ENCODE data around the gene ZNF236. TPM values are rescaled to one million over a fixed set of nuclear protein-coding genes. Genes with fewer than 3 reads are reported as not detected.

ZNF236 gene
- total RNA-seq, 4 donors from 2014 or later: 13.4 to 38.0 (median 15.1) TPM

- Histone ChIP-seq H3K27ac (no peak overlapping the region), H3K9me3 (no peaks in the 10 kb centered on the region), H3K4me1 (no peaks in the 10 kb centered on the region), H3K36me3 (peaks cover 74% of the 10 kb centered on the region), H3K4me3 (no peak overlapping the region), H3K27me3 (no peaks in the 10 kb centered on the region)
- DNase-seq (ENCODE audit: low spot score in 2 of 2): peak in 1 of 2 donors; percentile 49
- WGBS: 88% methylated on average over 10 of the region's 18 CpGs
- TF ChIP-seq POLR2A (IDR thresholded peaks at IDR 0.05) (no peak), EP300 (IDR thresholded peaks at IDR 0.05) (no peak), POLR2AphosphoS5 (IDR thresholded peaks at IDR 0.05) (no peak), CTCF (IDR thresholded peaks at IDR 0.05) (no peak)
These were observed 113.5 kb downstream of the ZNF236 start for GRCh38 chr18:76935722-76936337.

- H3K27ac ChIP-seq: no peak overlapping the region
- peaks cover 72% of the 10 kb centered on the region for H3K36me3 ChIP-seq
These were observed 114.5 kb downstream of the ZNF236 start for GRCh38 chr18:76936877-76937276.

GRCh38 chr18:76937597-76937996, 115.2 kb downstream of the ZNF236 start:
- H3K4me3 ChIP-seq: no peak overlapping the region
- 76% methylated on average over 1 of the region's 1 CpG for WGBS
- H3K36me3 ChIP-seq: peaks cover 66% of the 10 kb centered on the region
- no peak overlapping the region for H3K27ac ChIP-seq
- no peak for DNase-seq (ENCODE audit: low spot score in 2 of 2)
- no peaks in the 10 kb centered on the region for H3K9me3 ChIP-seq
- no peak for TF ChIP-seq POLR2A (IDR thresholded peaks at IDR 0.05)
- no peak for TF ChIP-seq EP300 (IDR thresholded peaks at IDR 0.05)
- TF ChIP-seq POLR2AphosphoS5 (IDR thresholded peaks at IDR 0.05): no peak
- TF ChIP-seq CTCF (IDR thresholded peaks at IDR 0.05): no peak
- H3K27me3 ChIP-seq: no peaks in the 10 kb centered on the region
- no peaks in the 10 kb centered on the region for H3K4me1 ChIP-seq

More at GRCh38 chr18:76936877-76937276, 114.5 kb downstream of the ZNF236 start:
- TF ChIP-seq POLR2AphosphoS5 (IDR thresholded peaks at IDR 0.05) (no peak), CTCF (IDR thresholded peaks at IDR 0.05) (no peak), POLR2A (IDR thresholded peaks at IDR 0.05) (no peak), EP300 (IDR thresholded peaks at IDR 0.05) (no peak)
- H3K9me3 ChIP-seq: no peaks in the 10 kb centered on the region
- no peaks in the 10 kb centered on the region for H3K4me1 ChIP-seq
- H3K27me3 ChIP-seq: no peaks in the 10 kb centered on the region
- H3K4me3 ChIP-seq: no peak overlapping the region
- WGBS: 98% methylated on average over 11 of the region's 11 CpGs
- DNase-seq (ENCODE audit: low spot score in 2 of 2): no peak

GRCh38 chr18:76938619-76939018, 116.3 kb downstream of the ZNF236 start:
- Histone ChIP-seq H3K4me3 (no peak overlapping the region), H3K27me3 (no peaks in the 10 kb centered on the region), H3K4me1 (no peaks in the 10 kb centered on the region), H3K9me3 (no peaks in the 10 kb centered on the region), H3K36me3 (peaks cover 59% of the 10 kb centered on the region), H3K27ac (no peak overlapping the region)
- no peak for TF ChIP-seq EP300 (IDR thresholded peaks at IDR 0.05)
- no peak for DNase-seq (ENCODE audit: low spot score in 2 of 2)
- WGBS: 86% methylated on average over 11 of the region's 12 CpGs

GRCh38 chr18:76941284-76941683, 118.9 kb downstream of the ZNF236 start:
- Histone ChIP-seq H3K4me3 (no peak overlapping the region), H3K4me1 (no peaks in the 10 kb centered on the region), H3K27me3 (no peaks in the 10 kb centered on the region), H3K27ac (no peak overlapping the region), H3K9me3 (no peaks in the 10 kb centered on the region), H3K36me3 (peaks cover 50% of the 10 kb centered on the region)
- no peak for DNase-seq (ENCODE audit: low spot score in 2 of 2)
- TF ChIP-seq POLR2A (IDR thresholded peaks at IDR 0.05) (no peak), POLR2AphosphoS5 (IDR thresholded peaks at IDR 0.05) (no peak), EP300 (IDR thresholded peaks at IDR 0.05) (no peak), CTCF (IDR thresholded peaks at IDR 0.05) (no peak)
- 91% methylated on average over 9 of the region's 9 CpGs for WGBS

Data from suprapubic skin (tissue), 4 donors.